Uterus (tissue), 4 donors: Measurements from ENCODE around the gene POLR2H. TPM values are rescaled to one million over a fixed set of nuclear protein-coding genes. Genes with fewer than 3 reads are reported as not detected.

ENCODE experiments used
- DNase-seq, 2 donors: peaks; one replicate each; pipeline ENCODE4 v3.0.0-alpha.2; 2019 to 2020
- H3K27ac ChIP-seq, 2 donors: fragments of 200-600 bp; sonication (generic); 1 replicate in 1 of 2; 2 replicates in 1 of 2; pipeline ENCODE4 v1.5.1; 2016 to 2018
- H3K27me3 ChIP-seq, 2 donors: fragments of 200-600 bp; sonication (generic); one replicate each; pipeline ENCODE4 v1.5.1; 2018 to 2019; ENCODE audit warnings: control low read depth in 1 of 2
- H3K36me3 ChIP-seq, 2 donors: fragments of 200-600 bp; sonication (generic); one replicate each; pipeline ENCODE4 v1.5.1; 2019; ENCODE audit warnings: control low read depth in 1 of 2
- H3K4me1 ChIP-seq, 2 donors: fragments of 200-600 bp; sonication (generic); one replicate each; pipeline ENCODE4 v1.5.1; 2018 to 2019; ENCODE audit warnings: control low read depth in 1 of 2
- H3K4me3 ChIP-seq, 2 donors: fragments of 200-600 bp; sonication (generic); 1 replicate in 1 of 2; 2 replicates in 1 of 2; pipeline ENCODE4 v1.5.1; 2018 to 2019; ENCODE audit warnings: mild to moderate bottlenecking in 1 of 2
- H3K9me3 ChIP-seq, 2 donors: fragments of 200-600 bp; sonication (generic); one replicate each; pipeline ENCODE4 v1.5.1; 2019; ENCODE audit warnings: control low read depth in 1 of 2
- POLR2A ChIP-seq, 2 donors: fragments of 450-650 bp; IDR thresholded peaks; one replicate each; pipeline ENCODE4 v1.6.1; 2016; ENCODE audit warnings: antibody characterized with exemption in 2 of 2, mild to moderate bottlenecking in 1 of 2, moderate library complexity in 1 of 2
- intact Hi-C: fragments of 100-400 bp; cut with DNase I; formaldehyde crosslinking; loops from one replicate; pipeline ENCODE4 v1.15.1; 2023; ENCODE audit warnings: low total_unique reads
- total RNA-seq, 4 donors: library from RNA; depleted of rRNA in 3 of 4; stranded (reverse); fragments of >200 nt in 3 of 4; gene quantifications; one replicate each; pipeline versions ENCODE4 v1.1.0 to v1.2.4, GENCODE V29; 2014 to 2023
- TF ChIP-seq, protein P1 (sequence below), 4 experiments: fragments of 200-600 bp in 2 of 4; fragments of 450-650 bp in 2 of 4; sonication (generic) in 2 of 4; IDR thresholded peaks; one replicate each; pipeline ENCODE4 v1.5.1; 2016 to 2019; ENCODE audit warnings: antibody characterized with exemption in 4 of 4, mild to moderate bottlenecking in 2 of 4, moderate library complexity in 1 of 4
- donor health status: DM: yes; HTN: yes; CAD: no.

The POLR2H gene
- total RNA-seq, 4 donors from 2014 or later = 52.8 to 103 (median 82.7) TPM

DNA sequence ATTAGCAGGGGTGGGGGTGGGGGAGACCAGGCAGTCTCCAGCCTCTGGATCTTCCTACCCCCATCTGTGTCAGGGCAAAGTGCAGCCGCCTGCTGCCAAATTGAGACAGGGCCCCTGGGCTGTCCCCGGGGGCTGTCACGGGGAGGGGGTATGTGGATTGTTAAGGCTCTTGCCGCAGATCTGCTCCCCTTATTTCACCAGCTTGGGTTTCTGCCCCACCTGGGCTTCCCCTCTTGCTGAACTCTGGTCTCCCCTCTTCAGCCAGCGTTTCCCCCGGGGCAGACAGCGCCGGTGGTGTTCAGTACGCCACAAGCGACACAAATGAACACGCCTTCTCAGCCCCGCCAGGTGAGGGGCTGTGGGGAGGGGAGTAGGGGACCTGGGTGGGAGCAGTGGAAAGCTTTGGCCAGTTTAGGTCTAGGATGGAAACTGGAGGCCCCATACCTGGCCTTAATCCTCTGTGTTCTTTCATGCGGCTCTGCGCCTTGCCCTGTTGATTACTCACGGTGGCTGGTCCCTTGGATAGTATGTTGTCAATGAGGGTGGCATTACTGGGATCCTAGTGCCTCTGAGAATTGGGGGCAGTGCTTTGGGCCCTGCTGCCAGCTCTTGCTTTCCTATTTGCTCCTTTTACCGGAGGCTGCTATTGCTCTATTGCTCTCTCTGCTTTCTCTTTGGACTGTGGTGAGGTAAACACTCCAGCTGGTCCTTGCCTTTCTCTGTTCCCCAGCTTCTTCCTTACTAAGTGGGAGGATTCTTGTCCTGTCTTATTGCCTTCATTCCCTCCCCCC lies 45.4 kb upstream of the POLR2H start:
- no peak for TF ChIP-seq POLR2A (IDR thresholded peaks at IDR 0.05)
- TF ChIP-seq, protein P1, sequence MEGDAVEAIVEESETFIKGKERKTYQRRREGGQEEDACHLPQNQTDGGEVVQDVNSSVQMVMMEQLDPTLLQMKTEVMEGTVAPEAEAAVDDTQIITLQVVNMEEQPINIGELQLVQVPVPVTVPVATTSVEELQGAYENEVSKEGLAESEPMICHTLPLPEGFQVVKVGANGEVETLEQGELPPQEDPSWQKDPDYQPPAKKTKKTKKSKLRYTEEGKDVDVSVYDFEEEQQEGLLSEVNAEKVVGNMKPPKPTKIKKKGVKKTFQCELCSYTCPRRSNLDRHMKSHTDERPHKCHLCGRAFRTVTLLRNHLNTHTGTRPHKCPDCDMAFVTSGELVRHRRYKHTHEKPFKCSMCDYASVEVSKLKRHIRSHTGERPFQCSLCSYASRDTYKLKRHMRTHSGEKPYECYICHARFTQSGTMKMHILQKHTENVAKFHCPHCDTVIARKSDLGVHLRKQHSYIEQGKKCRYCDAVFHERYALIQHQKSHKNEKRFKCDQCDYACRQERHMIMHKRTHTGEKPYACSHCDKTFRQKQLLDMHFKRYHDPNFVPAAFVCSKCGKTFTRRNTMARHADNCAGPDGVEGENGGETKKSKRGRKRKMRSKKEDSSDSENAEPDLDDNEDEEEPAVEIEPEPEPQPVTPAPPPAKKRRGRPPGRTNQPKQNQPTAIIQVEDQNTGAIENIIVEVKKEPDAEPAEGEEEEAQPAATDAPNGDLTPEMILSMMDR (IDR thresholded peaks at IDR 0.05) = no peak
- intact Hi-C loops = loop anchor here (10.0 kb wide), 1 partner anchor 131 kb away; the partner anchor contains the start of gene ABCF3
- no peaks in the 10 kb centered on the region for H3K36me3 ChIP-seq
- peak overlapping the region; percentile 94 to 97 for H3K27ac ChIP-seq
- H3K4me3 ChIP-seq = peak overlapping the region; percentile 59 to 86
- no peaks in the 10 kb centered on the region for H3K27me3 ChIP-seq
- DNase-seq = no peak
- H3K4me1 ChIP-seq = peaks cover 0 to 21% of the 10 kb centered on the region in 2 donors
- H3K9me3 ChIP-seq = no peaks in the 10 kb centered on the region

DNA sequence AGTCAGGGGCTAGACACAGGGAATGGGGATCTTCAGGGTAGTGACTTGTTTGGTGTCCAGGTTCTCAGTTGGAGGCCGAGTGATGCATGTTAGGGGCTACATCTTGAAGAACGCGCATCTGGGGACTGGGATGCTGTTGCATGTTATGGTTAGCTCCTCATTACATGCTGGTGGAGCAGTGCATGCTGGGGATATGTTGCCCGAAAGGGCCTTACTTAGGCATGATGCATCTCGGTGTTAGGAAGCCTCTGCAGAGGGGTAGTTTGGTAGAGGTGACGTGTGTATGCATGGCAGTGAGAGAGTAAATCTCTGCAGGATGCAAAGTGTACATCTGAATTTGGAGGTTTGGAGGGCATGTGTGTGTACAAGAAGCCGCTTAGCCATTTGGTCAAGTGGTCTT lies 44.7 kb upstream of the POLR2H start:
- intact Hi-C loops = loop anchor here (10.0 kb wide), 1 partner anchor 132 kb away; the partner anchor contains the start of gene ABCF3
- no peaks in the 10 kb centered on the region for H3K36me3 ChIP-seq
- H3K4me3 ChIP-seq = no peak overlapping the region
- peak overlapping the region; percentile 94 to 97 for H3K27ac ChIP-seq
- H3K4me1 ChIP-seq = peaks cover 0 to 21% of the 10 kb centered on the region in 2 donors
- H3K27me3 ChIP-seq = no peaks in the 10 kb centered on the region
- TF ChIP-seq, protein P1 (IDR thresholded peaks at IDR 0.05) = no peak
- TF ChIP-seq POLR2A (IDR thresholded peaks at IDR 0.05) = no peak
- no peaks in the 10 kb centered on the region for H3K9me3 ChIP-seq
- DNase-seq = no peak

DNA sequence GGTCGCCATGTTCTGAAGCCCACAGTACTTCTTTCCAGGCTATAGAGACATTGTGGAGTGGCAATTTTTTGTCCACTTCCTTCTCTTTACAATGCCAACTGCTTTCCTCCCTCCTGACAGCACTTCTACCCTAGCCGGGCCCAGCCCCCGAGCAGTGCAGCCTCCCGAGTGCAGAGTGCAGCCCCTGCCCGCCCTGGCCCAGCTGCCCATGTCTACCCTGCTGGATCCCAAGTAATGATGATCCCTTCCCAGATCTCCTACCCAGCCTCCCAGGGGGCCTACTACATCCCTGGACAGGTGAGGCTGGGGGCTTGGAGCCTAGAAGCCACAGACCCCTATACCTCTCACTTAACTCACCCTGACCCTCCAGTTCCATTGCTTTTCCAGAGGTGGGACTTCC lies 44.3 kb upstream of the POLR2H start:
- Histone ChIP-seq H3K4me1 (peaks cover 0 to 21% of the 10 kb centered on the region in 2 donors), H3K36me3 (no peaks in the 10 kb centered on the region), H3K4me3 (no peak overlapping the region), H3K27me3 (no peaks in the 10 kb centered on the region), H3K9me3 (no peaks in the 10 kb centered on the region), H3K27ac (peak overlapping the region in 1 of 2 donors; percentile 8)
- intact Hi-C loops = loop anchor here (10.0 kb wide), 1 partner anchor 132 kb away; the partner anchor contains the start of gene ABCF3
- no peak for DNase-seq
- TF ChIP-seq, protein P1 (IDR thresholded peaks at IDR 0.05) = no peak
- TF ChIP-seq POLR2A (IDR thresholded peaks at IDR 0.05) = no peak

DNA sequence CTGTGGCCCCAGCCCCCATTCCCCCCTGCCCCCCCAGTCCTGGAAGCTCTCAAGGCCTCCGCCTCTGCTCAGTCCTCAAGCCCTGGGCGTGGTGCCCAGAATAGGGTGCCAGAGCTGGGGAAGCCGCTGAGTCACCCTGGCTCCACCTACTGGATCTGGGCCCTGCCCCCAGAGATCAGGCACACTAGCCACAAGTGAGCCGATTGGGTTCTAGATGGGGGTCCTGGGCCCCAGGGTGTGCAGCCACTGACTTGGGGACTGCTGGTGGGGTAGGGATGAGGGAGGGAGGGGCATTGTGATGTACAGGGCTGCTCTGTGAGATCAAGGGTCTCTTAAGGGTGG lies 41.4 kb upstream of the POLR2H start:
- no peak for TF ChIP-seq POLR2A (IDR thresholded peaks at IDR 0.05)
- TF ChIP-seq, protein P1 (IDR thresholded peaks at IDR 0.05) = no peak
- no peaks in the 10 kb centered on the region for H3K27me3 ChIP-seq
- H3K27ac ChIP-seq = peak overlapping the region; percentile 84 to 86
- H3K4me3 ChIP-seq = no peak overlapping the region
- no peaks in the 10 kb centered on the region for H3K36me3 ChIP-seq
- intact Hi-C loops = no loop called here
- DNase-seq = peak; percentile 97
- no peaks in the 10 kb centered on the region for H3K9me3 ChIP-seq
- H3K4me1 ChIP-seq = peaks cover 0 to 21% of the 10 kb centered on the region in 2 donors

DNA sequence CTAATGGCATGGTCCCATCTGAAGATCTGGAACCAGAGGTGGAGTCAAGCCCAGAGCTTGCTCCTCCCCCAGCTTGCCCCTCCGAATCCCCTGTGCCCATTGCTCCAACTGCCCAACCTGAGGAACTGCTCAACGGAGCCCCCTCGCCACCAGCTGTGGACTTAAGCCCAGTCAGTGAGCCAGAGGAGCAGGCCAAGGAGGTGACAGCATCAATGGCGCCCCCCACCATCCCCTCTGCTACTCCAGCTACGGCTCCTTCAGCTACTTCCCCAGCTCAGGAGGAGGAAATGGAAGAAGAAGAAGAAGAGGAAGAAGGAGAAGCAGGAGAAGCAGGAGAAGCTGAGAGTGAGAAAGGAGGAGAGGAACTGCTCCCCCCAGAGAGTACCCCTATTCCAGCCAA lies 39.8 kb upstream of the POLR2H start:
- intact Hi-C loops = no loop called here
- no peak overlapping the region for H3K4me3 ChIP-seq
- H3K4me1 ChIP-seq = peaks cover 0 to 17% of the 10 kb centered on the region in 2 donors
- H3K27me3 ChIP-seq = no peaks in the 10 kb centered on the region
- no peaks in the 10 kb centered on the region for H3K36me3 ChIP-seq
- DNase-seq = no peak
- H3K9me3 ChIP-seq = no peaks in the 10 kb centered on the region
- peak overlapping the region in 1 of 2 donors; percentile 7 for H3K27ac ChIP-seq
- TF ChIP-seq POLR2A (IDR thresholded peaks at IDR 0.05) = no peak
- TF ChIP-seq, protein P1 (IDR thresholded peaks at IDR 0.05) = no peak
